Gastrocnemius medialis (tissue), 4 donors: ENCODE measurements around the gene SP140L. TPM values are rescaled to one million over a fixed set of nuclear protein-coding genes. Genes with fewer than 3 reads are reported as not detected.

Experiments used
- ATAC-seq, 2 donors: fragments of 150-250 bp; one replicate each; pipeline ENCODE4 v1.9.1; 2016
- DNase-seq, 2 donors: peaks; one replicate each; pipeline ENCODE4 v3.0.0-alpha.2; 2019
- H3K27ac ChIP-seq, 4 donors: fragments of 200-600 bp; sonication (generic); 1 replicate in 1 of 4; 2 replicates in 3 of 4; pipeline ENCODE4 v1.5.1; 2016 to 2018; ENCODE audit warnings: mild to moderate bottlenecking in 2 of 4, moderate library complexity in 1 of 4
- H3K27me3 ChIP-seq, 3 donors: fragments of 200-600 bp; sonication (generic) in 2 of 3; 1 replicate in 1 of 3; 2 replicates in 2 of 3; pipeline versions ENCODE4 v1.5.1 to v1.6.0; 2016 to 2019; ENCODE audit warnings: mild to moderate bottlenecking in 1 of 3, moderate library complexity in 1 of 3
- H3K36me3 ChIP-seq, 2 donors: fragments of 200-600 bp; sonication (generic) in 1 of 2; one replicate each; pipeline ENCODE4 v1.5.1; 2017 to 2018
- H3K4me1 ChIP-seq, 2 donors: fragments of 200-600 bp; sonication (generic) in 1 of 2; one replicate each; pipeline ENCODE4 v1.5.1; 2016 to 2017; ENCODE audit warnings: mild to moderate bottlenecking in 2 of 2
- H3K4me3 ChIP-seq, 4 donors: fragments of 200-600 bp; sonication (generic) in 3 of 4; 1 replicate in 1 of 4; 2 replicates in 3 of 4; pipeline ENCODE4 v1.5.1; 2016 to 2019; ENCODE audit warnings: mild to moderate bottlenecking in 2 of 4
- H3K9me3 ChIP-seq, 3 donors: fragments of 200-600 bp; sonication (generic) in 2 of 3; 1 replicate in 1 of 3; 2 replicates in 2 of 3; pipeline ENCODE4 v1.5.1; 2016 to 2019
- CTCF ChIP-seq, 5 experiments: fragments of 450-650 bp in 3 of 5; fragments of 200-600 bp in 2 of 5; sonication (generic) in 2 of 5; IDR thresholded peaks in 4 of 5; conservative IDR thresholded peaks in 1 of 5; 1 replicate in 4 of 5; 2 replicates in 1 of 5; pipeline ENCODE4 v1.5.1; 2016 to 2019; ENCODE audit warnings: antibody characterized with exemption in 5 of 5, mild to moderate bottlenecking in 3 of 5, moderate library complexity in 3 of 5
- POLR2A ChIP-seq, 2 donors: fragments of 450-650 bp; IDR thresholded peaks; one replicate each; pipeline ENCODE4 v1.6.1; 2017; ENCODE audit warnings: antibody characterized with exemption in 2 of 2, mild to moderate bottlenecking in 2 of 2, moderate library complexity in 2 of 2
- in situ Hi-C, 4 donors: fragments of 200-750 bp; cut with MboI; loops; one replicate each; pipeline versions ENCODE4 v1.15.0 to v1.8.0; 2017; ENCODE audit warnings: low sequenced_read_pairs in 4 of 4
- intact Hi-C: fragments of 100-400 bp; cut with DNase I; formaldehyde crosslinking; loops from one replicate; pipeline ENCODE4 v1.15.1; 2023; ENCODE audit warnings: low total_unique reads
- total RNA-seq, 4 donors: library from RNA; depleted of rRNA; stranded (reverse); fragments of >200 nt; gene quantifications; one replicate each; pipeline versions ENCODE4 v1.1.0 to v1.2.3, GENCODE V29; 2016

The SP140L gene
- total RNA-seq, 4 donors from 2014 or later: 2.2 to 13.5 (median 3.8) TPM

GRCh38 chr2:230413479-230413878 is 86.5 kb downstream of the SP140L start:
- no peaks in the 10 kb centered on the region for H3K9me3 ChIP-seq
- no peak overlapping the region for H3K4me3 ChIP-seq
- TF ChIP-seq POLR2A (IDR thresholded peaks at IDR 0.05) (no peak), CTCF (IDR thresholded peaks at IDR 0.05 in 4 of 5, conservative IDR thresholded peaks at IDR 0.05 in 1 of 5) (no peak)
- intact Hi-C loops: loop anchor here (10.0 kb wide), 2 partner anchors 189 to 381 kb away; partner anchors contain the start of gene SP140
- no peak for DNase-seq
- H3K4me1 ChIP-seq: peaks cover 16 to 28% of the 10 kb centered on the region in 2 donors
- H3K27ac ChIP-seq: no peak overlapping the region
- in situ Hi-C loops: no loop called here
- no peaks in the 10 kb centered on the region for H3K27me3 ChIP-seq
- no peak for ATAC-seq
- no peaks in the 10 kb centered on the region for H3K36me3 ChIP-seq

- no peak overlapping the region for H3K4me3 ChIP-seq
- no peak overlapping the region for H3K27ac ChIP-seq
- intact Hi-C loops (loop anchor here (10.0 kb wide), 2 partner anchors 190 to 380 kb away; partner anchors contain the start of gene SP140), in situ Hi-C loops (no loop called here)
- TF ChIP-seq POLR2A (IDR thresholded peaks at IDR 0.05) (no peak), CTCF (IDR thresholded peaks at IDR 0.05 in 4 of 5, conservative IDR thresholded peaks at IDR 0.05 in 1 of 5) (no peak)
- ATAC-seq: no peak
- H3K9me3 ChIP-seq: no peaks in the 10 kb centered on the region
- no peak for DNase-seq
- no peaks in the 10 kb centered on the region for H3K36me3 ChIP-seq
- peaks cover 13 to 26% of the 10 kb centered on the region in 2 donors for H3K4me1 ChIP-seq
- no peaks in the 10 kb centered on the region for H3K27me3 ChIP-seq
Observed at GRCh38 chr2:230414302-230414701, 87.3 kb downstream of the SP140L start.

- TF ChIP-seq POLR2A (IDR thresholded peaks at IDR 0.05) (peak; percentile 48 to 53), CTCF (IDR thresholded peaks at IDR 0.05 in 4 of 5, conservative IDR thresholded peaks at IDR 0.05 in 1 of 5) (no peak)
- peaks cover 17 to 31% of the 10 kb centered on the region in 2 donors for H3K4me1 ChIP-seq
- no peaks in the 10 kb centered on the region for H3K9me3 ChIP-seq
- peak; percentile 56 to 65 for DNase-seq
- no peaks in the 10 kb centered on the region for H3K36me3 ChIP-seq
- H3K4me3 ChIP-seq: peak within 1 kb of the TSS; percentile 53 to 76 (median 59)
- H3K27me3 ChIP-seq: no peaks in the 10 kb centered on the region
- peak; percentile 87 to 89 for ATAC-seq
- intact Hi-C loops (loop anchor here (5.0 to 10.0 kb wide), 3 partner anchors 89 to 379 kb away; partner anchors contain the start of genes SP140 and SP140L), in situ Hi-C loops (no loop called here)
- H3K27ac ChIP-seq: peak within 1 kb of the TSS; percentile 79 to 89 (median 84)
Observed at GRCh38 chr2:230416061-230416721, 89.2 kb downstream of the SP140L start, which contains the start of gene SP100. Gene SP100 (plus strand): TSS chr2:230416201. CDS start chr2:230416297, 96 bp downstream.

GRCh38 chr2:230417436-230417835 is 90.4 kb downstream of the SP140L start:
- peak overlapping the region; percentile 53 to 76 (median 59) for H3K4me3 ChIP-seq
- DNase-seq (no peak), ATAC-seq (no peak)
- H3K27ac ChIP-seq: peak overlapping the region; percentile 12 to 89 (median 56)
- no peaks in the 10 kb centered on the region for H3K27me3 ChIP-seq
- no peak for TF ChIP-seq CTCF (IDR thresholded peaks at IDR 0.05 in 4 of 5, conservative IDR thresholded peaks at IDR 0.05 in 1 of 5)
- TF ChIP-seq POLR2A (IDR thresholded peaks at IDR 0.05): no peak
- intact Hi-C loops: loop anchor here (5.0 to 10.0 kb wide), 3 partner anchors 90 to 377 kb away; partner anchors contain the start of genes SP140 and SP140L
- no peaks in the 10 kb centered on the region for H3K9me3 ChIP-seq
- peaks cover 17 to 28% of the 10 kb centered on the region in 2 donors for H3K4me1 ChIP-seq
- H3K36me3 ChIP-seq: no peaks in the 10 kb centered on the region
- in situ Hi-C loops: no loop called here
